GM18499 (cell line): Measurements from ENCODE around the gene DPF3.

Experiments used
- ATAC-seq: cut with Tn5 transposase; IDR thresholded peaks from one replicate; pipeline ENCODE4 v1.9.1; 2021; ENCODE audit warnings: moderate number of reproducible peaks; ENCODE audit not compliant: insufficient read depth, unreplicated experiment

Gene DPF3

DNA sequence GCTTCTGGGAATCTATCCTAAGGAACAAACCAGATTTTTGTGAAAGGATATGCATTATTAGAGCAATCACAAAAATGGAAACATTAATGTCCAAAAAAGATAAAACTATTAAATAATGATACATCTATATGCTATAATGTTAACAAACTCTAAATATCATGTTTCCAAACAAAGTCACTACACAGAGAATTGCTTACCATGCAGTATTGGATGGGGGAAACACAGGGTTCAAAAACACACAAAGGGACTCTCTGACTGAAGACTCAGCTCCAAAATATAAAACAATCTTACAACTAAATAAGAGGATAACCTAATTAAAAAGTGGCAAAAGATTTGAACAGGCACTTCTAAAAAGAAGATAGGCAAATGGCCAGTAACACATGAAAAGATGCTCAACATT is 304.2 kb downstream of the DPF3 start:
- ATAC-seq: no peak

DNA sequence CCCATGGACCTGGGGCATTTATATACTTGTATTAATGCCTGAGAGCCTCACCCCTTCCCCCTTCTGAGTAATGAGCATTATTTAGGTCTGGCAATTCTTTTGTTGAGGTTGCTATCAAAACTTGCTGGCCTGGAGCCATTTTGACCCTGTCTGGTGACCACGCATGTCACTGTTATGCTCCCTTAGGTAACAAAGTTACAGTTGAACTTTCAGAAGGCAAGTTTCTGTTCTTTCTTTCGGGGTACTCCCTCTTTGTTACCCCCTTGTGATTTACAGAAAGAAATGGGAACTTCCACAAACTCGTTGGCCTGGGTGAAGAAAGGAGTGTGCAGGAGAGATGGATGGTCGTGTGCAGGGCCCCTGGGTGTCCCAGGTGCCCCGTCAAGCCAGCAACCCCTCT is 305.4 kb downstream of the DPF3 start:
- no peak for ATAC-seq

DNA sequence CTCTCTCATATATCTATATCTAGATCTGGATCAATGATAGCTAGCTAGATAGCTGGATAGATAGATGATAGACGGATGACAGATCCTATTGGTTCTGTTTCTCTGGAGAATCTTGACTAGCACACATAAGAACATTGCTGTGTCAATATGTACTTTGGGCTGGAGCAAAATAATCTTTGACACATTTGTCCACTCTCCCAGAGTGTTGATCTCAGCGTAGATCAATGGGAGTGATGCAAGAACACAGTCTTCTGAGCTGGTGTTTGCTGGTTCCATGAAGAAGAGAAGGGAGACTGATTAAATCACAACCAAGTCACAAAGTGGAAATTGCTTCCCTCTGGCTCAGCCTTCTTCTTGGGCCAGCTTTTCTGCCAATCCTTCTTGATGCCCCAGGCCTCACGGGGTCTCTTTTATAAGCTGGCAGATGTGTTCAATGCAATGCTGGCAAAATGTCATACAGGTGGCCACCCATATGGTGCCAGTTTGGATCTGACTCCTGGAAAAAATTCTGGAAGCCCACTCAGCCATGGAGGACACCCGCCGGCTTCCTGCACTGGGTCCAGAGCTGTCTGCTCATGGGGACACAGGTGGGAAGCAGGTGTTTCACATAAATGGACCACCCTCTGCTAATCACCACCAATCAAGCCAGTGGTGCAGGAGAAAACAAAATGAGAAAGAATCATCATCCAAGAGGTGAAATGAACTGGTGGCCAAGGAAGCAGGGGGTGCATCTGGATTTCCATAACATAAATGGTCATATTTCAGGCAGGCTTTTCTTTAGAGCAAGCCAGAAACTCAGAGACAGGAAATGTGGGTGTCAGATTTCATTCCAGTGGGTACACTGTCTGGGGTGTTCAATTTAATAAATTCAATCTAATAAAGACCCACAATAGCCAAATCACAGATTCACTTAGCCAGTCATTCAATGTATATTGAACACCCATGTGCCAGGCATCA is 310.3 kb downstream of the DPF3 start:
- ATAC-seq: no peak

DNA sequence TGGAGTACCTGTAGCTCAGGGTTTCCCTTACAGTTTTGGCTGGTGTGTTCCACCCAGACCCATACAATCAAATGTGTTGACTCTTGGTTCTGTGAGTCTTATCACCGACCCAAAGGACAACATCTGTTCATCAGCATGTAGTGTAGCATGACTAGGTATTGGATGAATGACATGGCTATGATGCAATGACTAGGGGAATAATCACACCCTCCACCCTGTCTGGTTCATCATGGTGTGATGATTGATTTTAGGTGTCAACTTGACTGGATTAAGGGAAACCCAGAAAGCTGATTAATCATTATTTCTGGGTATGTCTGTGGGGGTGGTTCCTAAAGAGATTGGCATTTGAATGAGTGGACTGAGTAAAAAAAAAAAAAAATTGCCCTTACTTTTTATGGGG is 311.3 kb downstream of the DPF3 start:
- ATAC-seq: no peak

DNA sequence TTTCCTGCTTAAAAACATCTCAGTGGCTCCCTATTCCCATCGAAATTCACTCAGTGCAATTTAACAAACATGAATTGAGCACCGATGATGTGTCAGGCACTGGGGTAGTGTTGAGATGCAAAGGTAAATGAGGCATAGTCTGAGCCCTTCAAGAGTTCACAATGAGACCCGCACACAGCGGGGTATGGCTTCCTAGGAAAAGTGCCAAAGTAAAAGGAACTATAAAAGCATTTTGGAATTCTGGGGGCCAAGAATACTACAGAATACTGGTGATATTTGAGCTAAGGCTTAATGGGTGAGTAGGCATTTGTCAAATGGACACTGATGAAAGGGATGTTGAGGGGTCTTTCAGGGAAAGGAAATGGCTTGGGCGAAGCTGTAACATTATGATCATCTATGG is 315.4 kb downstream of the DPF3 start:
- no peak for ATAC-seq

DNA sequence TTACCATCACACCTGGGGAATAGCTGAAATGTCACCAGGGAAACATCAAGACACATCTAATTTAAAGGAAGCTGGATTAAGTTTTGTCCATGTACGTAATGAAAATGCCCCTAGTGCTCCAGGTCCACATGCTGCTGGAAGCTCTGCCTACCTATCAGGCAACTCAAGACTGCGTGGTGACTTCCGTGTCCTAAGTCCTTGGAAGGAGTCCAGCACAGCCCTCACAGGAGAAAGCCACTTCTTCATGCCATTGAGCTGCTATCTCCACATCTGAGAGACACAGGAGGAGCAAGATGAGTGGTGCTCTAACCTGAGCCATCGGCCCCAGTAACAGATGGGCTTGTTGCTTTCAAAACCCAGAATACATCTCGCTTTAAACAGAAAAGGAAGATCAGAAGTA is 316.4 kb downstream of the DPF3 start:
- ATAC-seq: no peak

DNA sequence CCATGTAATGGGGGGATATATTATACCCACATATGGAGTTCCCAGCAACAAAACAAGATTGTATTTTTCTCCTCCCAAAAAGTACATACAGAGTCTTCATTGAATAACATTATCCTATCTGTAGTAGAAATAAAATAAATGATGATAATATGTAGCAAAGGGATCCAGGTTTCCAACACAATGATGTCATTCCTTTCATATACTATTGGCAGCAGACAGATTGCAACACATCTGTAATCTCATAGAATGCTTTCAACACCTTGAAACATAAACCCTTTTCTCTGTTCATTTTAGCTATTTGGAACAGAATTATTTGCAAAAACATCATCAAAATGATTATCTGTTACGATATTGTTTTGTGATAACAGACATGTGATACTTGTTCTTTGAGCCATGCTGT is 317.6 kb downstream of the DPF3 start:
- no peak for ATAC-seq

DNA sequence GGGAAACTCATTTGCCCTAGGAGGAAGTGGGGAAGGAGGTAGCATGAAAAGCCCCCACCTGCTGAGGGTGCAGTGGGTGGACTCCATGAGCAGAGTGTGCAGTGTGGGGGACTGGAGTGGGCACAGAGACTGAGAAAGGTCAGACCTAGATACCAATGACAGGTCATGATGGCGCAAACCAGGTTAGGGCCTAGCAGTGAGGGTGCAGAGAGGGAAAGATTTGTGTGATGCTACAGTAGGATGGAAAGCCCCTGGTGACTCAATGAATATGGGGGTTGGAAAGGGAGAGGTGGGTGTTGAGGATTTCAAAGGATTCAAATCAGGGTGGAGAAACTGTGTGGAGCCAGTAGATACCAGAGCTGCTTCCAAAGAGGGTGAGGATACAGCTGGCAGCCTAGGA is 319.2 kb downstream of the DPF3 start:
- ATAC-seq: no peak

DNA sequence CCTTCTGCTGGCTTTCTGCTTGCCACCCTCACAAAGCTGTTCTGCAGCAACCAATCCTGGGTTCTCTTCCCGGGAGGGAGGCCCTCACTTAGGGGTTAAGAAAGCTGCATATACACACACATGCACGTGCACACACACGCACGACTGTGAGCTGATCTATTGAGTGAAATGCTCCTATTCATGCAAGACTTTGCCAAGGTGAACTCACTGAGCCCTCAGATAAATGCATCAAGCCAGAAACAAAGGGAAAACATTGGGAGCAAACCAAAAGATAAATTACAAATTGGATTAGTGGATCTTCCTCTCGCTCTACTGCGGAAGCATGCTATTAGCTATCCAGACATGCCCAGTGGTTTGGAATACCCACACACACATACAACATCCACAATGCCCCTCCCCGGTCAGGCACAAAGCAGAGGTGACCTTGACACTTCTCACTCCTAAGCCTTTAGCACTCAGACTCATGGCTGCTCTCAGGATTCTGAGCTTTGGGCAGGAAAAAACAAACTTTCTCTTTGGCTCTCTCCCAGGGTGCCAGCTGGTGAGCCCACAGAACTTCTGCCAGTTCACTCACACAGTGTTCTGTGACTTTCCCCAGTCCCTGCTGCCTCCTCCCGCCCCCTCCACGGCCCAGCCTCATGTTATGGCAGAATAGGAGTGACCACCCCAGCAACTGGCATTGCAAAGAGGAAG is 320.0 kb downstream of the DPF3 start:
- ATAC-seq: no peak
